ENCODE data around the gene SV2B. TPM values are rescaled to one million over a fixed set of nuclear protein-coding genes. Genes with fewer than 3 reads are reported as not detected.

SV2B gene
- total RNA-seq, 1 experiment from 2014 or later = 3.9 TPM

- no peak overlapping the region for H3K27ac ChIP-seq (ENCODE audit: low read depth, low read length, poor library complexity, severe bottlenecking)
- ChIA-PET CTCF (no interaction called here), POLR2A (ENCODE audit: low non-redundant PET) (no interaction called here)
- no peaks in the 10 kb centered on the region for H3K4me1 ChIP-seq (ENCODE audit: insufficient read depth, low read length, poor library complexity, severe bottlenecking)
- H3K27me3 ChIP-seq (replicated peaks; ENCODE audit: insufficient read depth, low read depth, low read length, poor library complexity) = no peaks in the 10 kb centered on the region
- intact Hi-C loops (cut with micrococcal nuclease; ENCODE audit: unreplicated experiment) = no loop called here
- no TSS peak for BruUV-seq (replicated peaks)
- no peak for DNase-seq (ENCODE audit: low spot score)
- TF ChIP-seq EZH2 (IDR thresholded peaks at IDR 0.05; ENCODE audit: borderline replicate concordance, low read depth, low read length, poor library complexity, severe bottlenecking) = no peak
- no peak for TF ChIP-seq CTCF (conservative IDR thresholded peaks at IDR 0.05; ENCODE audit: low read depth, low read length)
- no peaks in the 10 kb centered on the region for H3K36me3 ChIP-seq (ENCODE audit: insufficient read depth, low read length, poor library complexity, severe bottlenecking)
- H3K4me3 ChIP-seq (ENCODE audit: low read depth, low read length, poor library complexity, severe bottlenecking) = no peak overlapping the region
- H3K9me3 ChIP-seq (ENCODE audit: low read depth, low read length, poor library complexity, severe bottlenecking) = no peaks in the 10 kb centered on the region
Measured at GRCh38 chr15:91192690-91193377, 92.8 kb downstream of the SV2B start.

DNA sequence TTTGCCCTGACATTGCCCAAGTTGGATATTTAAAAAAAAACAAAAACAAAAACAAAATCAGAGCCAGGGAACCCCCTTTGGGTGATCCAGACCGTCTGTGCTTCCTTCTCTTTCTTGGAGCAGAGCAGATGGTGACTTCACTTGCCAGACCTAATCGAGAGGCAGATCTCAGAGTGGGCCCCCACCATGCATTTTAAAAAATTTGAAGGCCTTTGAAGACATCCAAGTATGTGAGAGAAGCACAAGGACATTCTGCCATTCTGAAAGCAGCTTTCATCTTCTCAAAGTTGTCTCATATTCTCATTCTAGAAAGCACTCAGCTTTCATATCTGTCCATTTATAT, 93.3 kb downstream of the SV2B start:
- Histone ChIP-seq H3K4me3 (ENCODE audit: low read depth, low read length, poor library complexity, severe bottlenecking) (no peak overlapping the region), H3K36me3 (ENCODE audit: insufficient read depth, low read length, poor library complexity, severe bottlenecking) (no peaks in the 10 kb centered on the region), H3K27me3 (replicated peaks; ENCODE audit: insufficient read depth, low read depth, low read length, poor library complexity) (no peaks in the 10 kb centered on the region), H3K9me3 (ENCODE audit: low read depth, low read length, poor library complexity, severe bottlenecking) (no peaks in the 10 kb centered on the region), H3K4me1 (ENCODE audit: insufficient read depth, low read length, poor library complexity, severe bottlenecking) (no peaks in the 10 kb centered on the region), H3K27ac (ENCODE audit: low read depth, low read length, poor library complexity, severe bottlenecking) (no peak overlapping the region)
- DNase-seq (ENCODE audit: low spot score) = no peak
- POLR2A ChIA-PET (ENCODE audit: low non-redundant PET) = no interaction called here
- no TSS peak for BruUV-seq (replicated peaks)
- intact Hi-C loops (cut with micrococcal nuclease; ENCODE audit: unreplicated experiment) = no loop called here
- no peak for TF ChIP-seq CTCF (conservative IDR thresholded peaks at IDR 0.05; ENCODE audit: low read depth, low read length)
- CTCF ChIA-PET = no interaction called here

GRCh38 chr15:91196127-91196526, 96.1 kb downstream of the SV2B start:
- TF ChIP-seq EZH2 (IDR thresholded peaks at IDR 0.05; ENCODE audit: borderline replicate concordance, low read depth, low read length, poor library complexity, severe bottlenecking) = no peak
- no peak for TF ChIP-seq CTCF (conservative IDR thresholded peaks at IDR 0.05; ENCODE audit: low read depth, low read length)
- H3K9me3 ChIP-seq (ENCODE audit: low read depth, low read length, poor library complexity, severe bottlenecking) = no peaks in the 10 kb centered on the region
- no peak overlapping the region for H3K4me3 ChIP-seq (ENCODE audit: low read depth, low read length, poor library complexity, severe bottlenecking)
- ChIA-PET POLR2A (ENCODE audit: low non-redundant PET) (no interaction called here), CTCF (no interaction called here)
- intact Hi-C loops (cut with micrococcal nuclease; ENCODE audit: unreplicated experiment) = no loop called here
- DNase-seq (ENCODE audit: low spot score) = no peak
- H3K4me1 ChIP-seq (ENCODE audit: insufficient read depth, low read length, poor library complexity, severe bottlenecking) = no peaks in the 10 kb centered on the region
- H3K36me3 ChIP-seq (ENCODE audit: insufficient read depth, low read length, poor library complexity, severe bottlenecking) = no peaks in the 10 kb centered on the region
- BruUV-seq (replicated peaks) = no TSS peak
- no peak overlapping the region for H3K27ac ChIP-seq (ENCODE audit: low read depth, low read length, poor library complexity, severe bottlenecking)
- no peaks in the 10 kb centered on the region for H3K27me3 ChIP-seq (replicated peaks; ENCODE audit: insufficient read depth, low read depth, low read length, poor library complexity)

Data from A673 (cell line).